ENCODE measurements around the gene C5orf24.

The C5orf24 gene

DNA sequence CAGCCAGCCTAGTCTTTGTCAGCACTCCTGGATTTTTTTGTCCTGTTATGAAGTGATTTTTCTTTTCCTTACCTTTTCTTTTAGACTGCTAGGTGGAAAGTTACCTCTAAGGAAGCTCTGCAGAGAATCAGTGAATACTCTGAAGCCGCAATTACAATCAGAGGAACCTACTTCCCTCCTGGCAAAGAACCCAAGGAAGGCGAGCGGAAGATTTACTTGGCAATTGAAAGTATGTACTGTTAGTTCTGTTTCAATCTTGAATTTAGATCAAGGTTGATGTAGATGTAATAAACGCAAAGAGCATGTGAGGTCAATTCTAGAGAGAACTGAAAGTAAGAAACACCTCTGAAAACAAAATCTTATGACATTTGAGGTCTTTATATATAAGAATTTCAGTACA is 27.0 kb upstream of the C5orf24 start:
- in situ Hi-C loops (cut with MboI; ENCODE audit: low pct_unique_long_range_greater_than_20kb, low sequenced_read_pairs, unreplicated experiment), result no loop called here
- no peak for DNase-seq (ENCODE audit: low spot score)
- TF ChIP-seq, protein P1, sequence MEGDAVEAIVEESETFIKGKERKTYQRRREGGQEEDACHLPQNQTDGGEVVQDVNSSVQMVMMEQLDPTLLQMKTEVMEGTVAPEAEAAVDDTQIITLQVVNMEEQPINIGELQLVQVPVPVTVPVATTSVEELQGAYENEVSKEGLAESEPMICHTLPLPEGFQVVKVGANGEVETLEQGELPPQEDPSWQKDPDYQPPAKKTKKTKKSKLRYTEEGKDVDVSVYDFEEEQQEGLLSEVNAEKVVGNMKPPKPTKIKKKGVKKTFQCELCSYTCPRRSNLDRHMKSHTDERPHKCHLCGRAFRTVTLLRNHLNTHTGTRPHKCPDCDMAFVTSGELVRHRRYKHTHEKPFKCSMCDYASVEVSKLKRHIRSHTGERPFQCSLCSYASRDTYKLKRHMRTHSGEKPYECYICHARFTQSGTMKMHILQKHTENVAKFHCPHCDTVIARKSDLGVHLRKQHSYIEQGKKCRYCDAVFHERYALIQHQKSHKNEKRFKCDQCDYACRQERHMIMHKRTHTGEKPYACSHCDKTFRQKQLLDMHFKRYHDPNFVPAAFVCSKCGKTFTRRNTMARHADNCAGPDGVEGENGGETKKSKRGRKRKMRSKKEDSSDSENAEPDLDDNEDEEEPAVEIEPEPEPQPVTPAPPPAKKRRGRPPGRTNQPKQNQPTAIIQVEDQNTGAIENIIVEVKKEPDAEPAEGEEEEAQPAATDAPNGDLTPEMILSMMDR (IDR thresholded peaks at IDR 0.05; ENCODE audit: extremely low read depth, insufficient read depth, missing control alignments), result no peak

DNA sequence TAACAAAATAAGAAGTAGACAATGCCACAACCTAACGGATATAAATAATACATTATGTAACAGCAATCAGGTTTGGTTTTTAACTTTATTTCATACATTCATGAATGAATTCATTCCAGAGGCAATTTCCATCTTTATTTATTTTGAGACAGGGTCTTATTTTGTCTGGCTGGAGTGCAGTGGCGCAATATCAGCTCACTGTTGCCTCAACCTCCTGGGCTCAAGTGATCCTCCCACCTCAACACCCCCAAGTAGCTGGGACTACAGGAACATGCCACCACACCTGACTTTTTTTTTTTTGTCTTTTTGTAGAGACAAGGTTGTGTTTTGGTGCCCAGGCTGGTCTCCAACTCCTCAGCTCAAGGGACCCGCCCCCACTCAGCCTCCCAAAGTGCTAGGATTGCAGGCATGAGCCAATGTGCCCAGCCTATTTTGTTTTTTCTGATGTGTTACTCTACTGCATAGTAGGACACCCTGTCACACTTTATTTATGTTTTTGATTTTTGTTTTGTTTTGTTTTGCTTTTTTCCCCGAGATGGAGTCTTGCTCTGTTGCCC is 26.3 kb upstream of the C5orf24 start:
- TF ChIP-seq, protein P1 (IDR thresholded peaks at IDR 0.05; ENCODE audit: extremely low read depth, insufficient read depth, missing control alignments), result no peak
- in situ Hi-C loops (cut with MboI; ENCODE audit: low pct_unique_long_range_greater_than_20kb, low sequenced_read_pairs, unreplicated experiment), result no loop called here
- DNase-seq (ENCODE audit: low spot score), result no peak

DNA sequence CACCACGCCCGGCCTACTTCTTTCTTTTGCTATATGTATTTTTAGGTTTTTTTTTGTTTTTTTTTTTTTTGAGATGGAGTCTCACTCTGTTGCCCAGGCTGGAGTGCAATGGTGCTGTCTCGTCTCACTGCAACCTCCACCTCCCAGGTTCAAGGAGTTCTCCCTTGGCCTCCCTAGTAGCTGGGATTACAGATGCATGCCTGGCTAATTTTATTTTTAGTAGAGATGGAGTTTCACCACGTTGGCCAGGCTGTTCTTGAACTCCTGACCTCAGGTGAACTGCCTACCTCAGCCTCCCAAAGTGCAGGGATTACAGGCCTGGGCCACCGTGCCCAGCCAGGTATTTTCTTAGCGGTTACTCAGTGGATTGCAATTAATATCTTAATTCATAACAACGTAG is 23.9 kb upstream of the C5orf24 start:
- TF ChIP-seq, protein P1 (IDR thresholded peaks at IDR 0.05; ENCODE audit: extremely low read depth, insufficient read depth, missing control alignments), result no peak
- in situ Hi-C loops (cut with MboI; ENCODE audit: low pct_unique_long_range_greater_than_20kb, low sequenced_read_pairs, unreplicated experiment), result no loop called here
- no peak for DNase-seq (ENCODE audit: low spot score)

DNA sequence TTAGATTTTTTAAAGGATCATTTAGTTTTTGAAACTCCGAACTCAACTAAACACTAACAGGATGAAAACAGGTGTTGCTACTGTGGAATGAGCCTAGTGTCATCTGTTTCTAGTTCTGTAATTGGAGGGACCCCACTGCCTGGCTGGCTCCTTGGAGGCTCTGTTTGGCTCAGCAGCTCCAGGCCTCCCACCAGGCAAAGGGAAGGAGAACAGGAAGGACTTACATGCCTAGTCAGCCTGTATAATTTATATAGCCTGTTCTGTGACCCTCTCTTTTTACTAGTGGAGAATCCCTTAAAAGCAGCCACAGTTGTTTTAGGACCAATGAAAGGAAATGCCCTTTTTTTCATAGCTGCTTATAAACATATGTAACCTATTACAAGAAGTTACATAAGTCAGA is 21.1 kb upstream of the C5orf24 start:
- no peak for DNase-seq (ENCODE audit: low spot score)
- TF ChIP-seq, protein P1 (IDR thresholded peaks at IDR 0.05; ENCODE audit: extremely low read depth, insufficient read depth, missing control alignments), result no peak
- in situ Hi-C loops (cut with MboI; ENCODE audit: low pct_unique_long_range_greater_than_20kb, low sequenced_read_pairs, unreplicated experiment), result no loop called here

DNA sequence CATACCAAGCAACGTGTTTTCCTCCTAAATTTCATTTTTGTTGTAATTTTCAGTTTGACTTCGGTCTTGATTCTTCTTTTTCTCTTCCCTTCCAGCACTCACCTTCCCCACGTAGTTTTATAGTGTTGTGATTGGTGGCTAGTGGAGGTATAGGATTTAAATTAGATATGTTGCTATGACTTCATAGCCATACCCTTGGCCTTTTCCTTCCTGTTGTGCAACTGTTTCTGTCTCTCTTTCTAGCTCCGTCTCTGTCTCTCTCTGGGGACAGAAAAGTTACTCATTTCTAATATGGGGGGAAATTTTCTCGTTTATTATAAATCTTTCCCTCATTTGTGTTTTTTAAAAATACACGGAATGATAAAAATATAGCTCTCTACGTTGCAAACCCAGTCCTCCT is 20.6 kb upstream of the C5orf24 start:
- in situ Hi-C loops (cut with MboI; ENCODE audit: low pct_unique_long_range_greater_than_20kb, low sequenced_read_pairs, unreplicated experiment), result no loop called here
- TF ChIP-seq, protein P1 (IDR thresholded peaks at IDR 0.05; ENCODE audit: extremely low read depth, insufficient read depth, missing control alignments), result no peak
- peak; percentile 35 for DNase-seq (ENCODE audit: low spot score)

DNA sequence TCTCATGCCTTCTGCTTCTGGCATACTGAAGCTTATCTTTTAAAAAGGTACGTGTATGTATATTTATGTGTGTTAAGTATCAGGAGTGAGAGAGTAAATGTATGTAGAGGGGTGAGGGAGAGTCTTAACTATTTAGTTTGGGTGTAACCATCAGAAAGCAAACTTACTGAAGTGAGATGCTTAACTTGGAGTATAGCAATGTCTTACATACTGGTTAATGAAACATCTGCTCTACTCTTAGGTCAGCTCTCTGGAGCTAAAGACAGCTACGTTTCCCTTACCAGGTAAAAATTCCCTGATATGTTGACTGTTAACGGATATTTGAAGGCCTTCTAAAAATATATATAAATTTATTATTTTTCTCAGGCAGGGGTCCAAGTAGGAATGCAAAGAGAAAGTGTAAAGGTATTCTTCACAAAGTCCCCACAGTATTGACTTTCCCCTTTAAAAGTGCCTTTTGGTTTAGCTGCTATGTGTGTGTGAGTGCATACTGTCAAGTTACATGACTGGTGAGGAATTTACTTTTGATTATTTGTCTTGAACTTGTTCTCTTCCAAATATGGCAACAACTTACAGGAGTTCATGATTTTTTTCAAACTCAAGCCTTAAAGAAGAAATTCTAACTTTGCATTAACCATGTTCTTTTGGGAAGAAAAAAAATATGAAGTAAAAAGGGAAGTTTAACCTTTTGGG is 12.3 kb upstream of the C5orf24 start:
- TF ChIP-seq, protein P1 (IDR thresholded peaks at IDR 0.05; ENCODE audit: extremely low read depth, insufficient read depth, missing control alignments), result no peak
- in situ Hi-C loops (cut with MboI; ENCODE audit: low pct_unique_long_range_greater_than_20kb, low sequenced_read_pairs, unreplicated experiment), result no loop called here
- no peak for DNase-seq (ENCODE audit: low spot score)
